Prostate gland (tissue), 2 donors: ENCODE results near the gene VCPKMT.
"Not testable (repeated sequence)": the region's sequence is repeated elsewhere in the genome, so short reads cannot be mapped to it uniquely, and the experiment has no call there.

ENCODE experiments used
- POLR2A ChIP-seq: fragments of 450-650 bp; IDR thresholded peaks from one replicate; pipeline ENCODE4 v1.6.1; 2016; ENCODE audit warnings: antibody characterized with exemption, mild to moderate bottlenecking
- POLR2AphosphoS5 ChIP-seq: sonication (generic); formaldehyde crosslinking; IDR thresholded peaks from one replicate; pipeline ENCODE4 v1.6.1; 2017; ENCODE audit warnings: antibody characterized with exemption
- TF ChIP-seq, protein P1 (sequence below), 4 experiments: fragments of 200-600 bp in 2 of 4; fragments of 450-650 bp in 2 of 4; sonication (generic) in 2 of 4; IDR thresholded peaks; 1 replicate in 3 of 4; 2 replicates in 1 of 4; pipeline ENCODE4 v1.5.1; 2016 to 2019; ENCODE audit warnings: antibody characterized with exemption in 4 of 4, mild to moderate bottlenecking in 2 of 4, moderate library complexity in 2 of 4

DNA sequence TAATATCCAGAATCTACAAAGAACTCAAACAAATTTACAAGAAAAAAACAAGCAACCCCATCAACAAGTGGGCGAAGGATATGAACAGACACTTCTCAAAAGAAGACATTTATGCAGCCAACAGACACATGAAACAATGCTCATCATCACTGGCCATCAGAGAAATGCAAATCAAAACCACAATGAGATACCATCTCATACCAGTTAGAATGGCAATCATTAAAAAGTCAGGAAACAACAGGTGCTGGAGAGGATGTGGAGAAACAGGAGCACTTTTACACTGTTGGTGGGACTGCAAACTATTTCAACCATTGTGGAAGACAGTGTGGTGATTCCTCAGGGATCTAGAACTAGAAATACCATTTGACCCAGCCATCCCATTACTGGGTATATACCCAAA is 37.3 kb downstream of the VCPKMT start:
- TF ChIP-seq, protein P1, sequence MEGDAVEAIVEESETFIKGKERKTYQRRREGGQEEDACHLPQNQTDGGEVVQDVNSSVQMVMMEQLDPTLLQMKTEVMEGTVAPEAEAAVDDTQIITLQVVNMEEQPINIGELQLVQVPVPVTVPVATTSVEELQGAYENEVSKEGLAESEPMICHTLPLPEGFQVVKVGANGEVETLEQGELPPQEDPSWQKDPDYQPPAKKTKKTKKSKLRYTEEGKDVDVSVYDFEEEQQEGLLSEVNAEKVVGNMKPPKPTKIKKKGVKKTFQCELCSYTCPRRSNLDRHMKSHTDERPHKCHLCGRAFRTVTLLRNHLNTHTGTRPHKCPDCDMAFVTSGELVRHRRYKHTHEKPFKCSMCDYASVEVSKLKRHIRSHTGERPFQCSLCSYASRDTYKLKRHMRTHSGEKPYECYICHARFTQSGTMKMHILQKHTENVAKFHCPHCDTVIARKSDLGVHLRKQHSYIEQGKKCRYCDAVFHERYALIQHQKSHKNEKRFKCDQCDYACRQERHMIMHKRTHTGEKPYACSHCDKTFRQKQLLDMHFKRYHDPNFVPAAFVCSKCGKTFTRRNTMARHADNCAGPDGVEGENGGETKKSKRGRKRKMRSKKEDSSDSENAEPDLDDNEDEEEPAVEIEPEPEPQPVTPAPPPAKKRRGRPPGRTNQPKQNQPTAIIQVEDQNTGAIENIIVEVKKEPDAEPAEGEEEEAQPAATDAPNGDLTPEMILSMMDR (IDR thresholded peaks at IDR 0.05), result not testable (repeated sequence)
- not testable (repeated sequence) for TF ChIP-seq POLR2A, POLR2AphosphoS5
